ENCODE data around the gene GBX2. TPM values are rescaled to one million over a fixed set of nuclear protein-coding genes. Genes with fewer than 3 reads are reported as not detected.
A peak's percentile ranks its signal among the peaks of the same experiment; 100 is the strongest.

Gene GBX2
- total RNA-seq, 1 donor from 2014 or later = 1.8 TPM

GRCh38 chr2:236165842-236166795, 2.1 kb downstream of the GBX2 start:
- Histone ChIP-seq H3K9ac (ENCODE audit: low read length) (peak overlapping the region; percentile 75), H3K27me3 (ENCODE audit: insufficient read depth, low read length) (peaks cover 59% of the 10 kb centered on the region), H3K79me2 (ENCODE audit: insufficient read depth, low read length) (peaks cover 5% of the 10 kb centered on the region), H3K9me3 (ENCODE audit: insufficient read depth, low read depth, low read length) (no peaks in the 10 kb centered on the region), H2AFZ (ENCODE audit: low read depth, low read length) (peak overlapping the region; percentile 75), H3K4me1 (ENCODE audit: insufficient read depth, low read length) (peaks cover 22% of the 10 kb centered on the region), H4K20me1 (ENCODE audit: insufficient read depth, low read length) (peaks cover 6% of the 10 kb centered on the region), H3K4me2 (ENCODE audit: low read length) (peak overlapping the region; percentile 90), H3K4me3 (ENCODE audit: insufficient read depth, low read depth, low read length) (peak overlapping the region; percentile 65), H3K27ac (ENCODE audit: low read depth, low read length) (peak overlapping the region; percentile 47), H3K36me3 (ENCODE audit: insufficient read depth, low read length) (no peaks in the 10 kb centered on the region)
- Mint-ChIP-seq H3K4me1 (ENCODE audit: low read depth, unreplicated experiment) (peaks cover 5% of the 10 kb centered on the region), H3K36me3 (ENCODE audit: low read depth, unreplicated experiment) (peaks cover 3% of the 10 kb centered on the region), H3K4me3 (ENCODE audit: unreplicated experiment) (peak overlapping the region; percentile 67), H3K27ac (ENCODE audit: unreplicated experiment) (peak overlapping the region; percentile 83), H3K9me3 (ENCODE audit: unreplicated experiment) (peaks cover 24% of the 10 kb centered on the region), H3K27me3 (ENCODE audit: low read depth, unreplicated experiment) (peaks cover 61% of the 10 kb centered on the region)
- no peak for FAIRE-seq
- TF ChIP-seq EZH2 (IDR thresholded peaks at IDR 0.05; ENCODE audit: insufficient read depth, low read length) (peak; percentile 78), CTCF (IDR thresholded peaks at IDR 0.05; ENCODE audit: insufficient read depth, low read depth, low read length) (no peak)
- no peak for DNase-seq (ENCODE audit: low read depth)

GRCh38 chr2:236164925-236165841, 3.0 kb downstream of the GBX2 start:
- Histone ChIP-seq H3K27me3 (ENCODE audit: insufficient read depth, low read length) (peaks cover 58% of the 10 kb centered on the region), H3K79me2 (ENCODE audit: insufficient read depth, low read length) (peaks cover 5% of the 10 kb centered on the region), H3K4me1 (ENCODE audit: insufficient read depth, low read length) (peaks cover 22% of the 10 kb centered on the region), H4K20me1 (ENCODE audit: insufficient read depth, low read length) (peaks cover 6% of the 10 kb centered on the region), H3K4me2 (ENCODE audit: low read length) (peak overlapping the region; percentile 90), H3K9me3 (ENCODE audit: insufficient read depth, low read depth, low read length) (no peaks in the 10 kb centered on the region), H3K4me3 (ENCODE audit: insufficient read depth, low read depth, low read length) (peak overlapping the region; percentile 65), H2AFZ (ENCODE audit: low read depth, low read length) (peak overlapping the region; percentile 69), H3K36me3 (ENCODE audit: insufficient read depth, low read length) (no peaks in the 10 kb centered on the region), H3K9ac (ENCODE audit: low read length) (peak overlapping the region; percentile 75), H3K27ac (ENCODE audit: low read depth, low read length) (no peak overlapping the region)
- H3K9me3 Mint-ChIP-seq (ENCODE audit: unreplicated experiment) = peaks cover 17% of the 10 kb centered on the region
- peaks cover 5% of the 10 kb centered on the region for H3K4me1 Mint-ChIP-seq (ENCODE audit: low read depth, unreplicated experiment)
- TF ChIP-seq CTCF (IDR thresholded peaks at IDR 0.05; ENCODE audit: insufficient read depth, low read depth, low read length) = no peak
- TF ChIP-seq EZH2 (IDR thresholded peaks at IDR 0.05; ENCODE audit: insufficient read depth, low read length) = no peak
- FAIRE-seq (no peak), DNase-seq (ENCODE audit: low read depth) (no peak)
- H3K36me3 Mint-ChIP-seq (ENCODE audit: low read depth, unreplicated experiment) = peaks cover under 1% of the 10 kb centered on the region
- H3K27ac Mint-ChIP-seq (ENCODE audit: unreplicated experiment) = peak overlapping the region; percentile 77
- peaks cover 59% of the 10 kb centered on the region for H3K27me3 Mint-ChIP-seq (ENCODE audit: low read depth, unreplicated experiment)
- peak overlapping the region; percentile 77 for H3K4me3 Mint-ChIP-seq (ENCODE audit: unreplicated experiment)
